ENCODE results near the gene RANBP1. TPM values are rescaled to one million over a fixed set of nuclear protein-coding genes. Genes with fewer than 3 reads are reported as not detected.

The RANBP1 gene
- total and polyA plus RNA-seq, 2 donors (not counting 1 experiment from before 2014, with no cell fraction given) = 67.0 to 77.6 TPM

DNA sequence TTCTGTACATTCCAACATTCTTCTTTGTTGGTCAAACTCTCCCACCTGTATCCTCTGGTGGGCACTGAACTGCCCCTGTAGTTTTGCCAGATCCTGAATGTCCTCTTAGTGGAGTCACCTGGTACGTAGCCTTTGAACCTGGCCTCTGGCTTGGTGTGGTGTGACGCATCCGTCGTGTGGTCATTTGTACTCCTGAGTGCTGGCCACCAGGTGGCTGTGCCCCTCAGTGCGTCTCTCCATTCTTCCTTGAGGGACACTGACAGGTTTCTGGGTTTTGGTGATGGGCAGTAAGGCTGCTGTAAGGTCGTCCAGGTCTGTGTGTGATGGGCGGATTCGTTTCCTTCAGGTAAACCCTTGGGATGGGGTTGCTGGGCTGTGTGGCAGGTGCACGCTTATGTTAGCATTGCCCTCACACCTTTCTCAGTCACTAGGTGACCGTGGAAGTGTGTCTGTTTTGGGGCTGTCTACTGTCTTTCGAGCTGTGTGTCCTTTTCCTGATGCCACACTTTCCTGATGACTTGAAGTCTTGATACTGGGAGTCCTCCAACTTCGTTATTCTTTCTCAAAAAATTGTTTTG lies 13.6 kb upstream of the RANBP1 start:
- H3K27me3 ChIP-seq (replicated peaks in 1 of 4; ENCODE audit: control extremely low read depth in 1 of 4, control insufficient read depth in 3 of 4, insufficient read depth in 4 of 4, low read length in 3 of 4) = no peaks in the 10 kb centered on the region
- H2AFZ ChIP-seq (ENCODE audit: insufficient read depth, low read depth, low read length, poor library complexity, severe bottlenecking) = no peak overlapping the region
- H3K9ac ChIP-seq (ENCODE audit: low read length) = no peak overlapping the region
- H3K9me3 ChIP-seq (ENCODE audit: control extremely low read depth in 1 of 3, control insufficient read depth in 2 of 3, insufficient read depth in 1 of 3, low read length in 2 of 3) = no peaks in the 10 kb centered on the region
- intact Hi-C loops (cut with micrococcal nuclease) = no loop called here
- POLR2A ChIA-PET = no interaction called here
- no peak overlapping the region for H3K4me3 ChIP-seq (ENCODE audit: control extremely low read depth in 1 of 5, extremely low read depth in 1 of 5, insufficient read depth in 1 of 5, low read depth in 2 of 5, low read length in 4 of 5)
- no peaks in the 10 kb centered on the region for H3K4me1 ChIP-seq (ENCODE audit: control insufficient read depth in 2 of 2, insufficient read depth in 2 of 2, low read length in 2 of 2)
- Mint-ChIP-seq H3K9me3 (ENCODE audit: insufficient read depth) (no peaks in the 10 kb centered on the region), H3K27ac (no peak overlapping the region), H3K27me3 (no peaks in the 10 kb centered on the region), H3K4me3 (no peak overlapping the region), H3K4me1 (peaks cover 5% of the 10 kb centered on the region)
- no peak overlapping the region for H3K27ac ChIP-seq (ENCODE audit: low read length in 2 of 2)
- no peaks in the 10 kb centered on the region for H4K20me1 ChIP-seq (ENCODE audit: control insufficient read depth, insufficient read depth, low read length, poor library complexity, severe bottlenecking)
- H3K4me2 ChIP-seq (replicated peaks; ENCODE audit: low read depth, low read length, poor library complexity, severe bottlenecking) = no peak overlapping the region
- H3K79me2 ChIP-seq (ENCODE audit: control insufficient read depth, insufficient read depth, low read length) = no peaks in the 10 kb centered on the region
- peaks cover 2 to 25% of the 10 kb centered on the region in 2 experiments for H3K36me3 ChIP-seq (replicated peaks in 1 of 2; ENCODE audit: control extremely low read depth in 1 of 2, control insufficient read depth in 1 of 2, extremely low read depth in 1 of 2, insufficient read depth in 2 of 2, low read length in 1 of 2)
- CTCF ChIA-PET = no interaction called here
- ATAC-seq (ENCODE audit: low read depth) = no peak
- 100% methylated on average over 7 of the region's 12 CpGs for WGBS (ENCODE audit: insufficient coverage)
- no peak for TF ChIP-seq EZH2 (IDR thresholded peaks at IDR 0.05; ENCODE audit: borderline replicate concordance, insufficient read depth, low read depth, low read length, poor library complexity, severe bottlenecking)
- TF ChIP-seq, protein P1, sequence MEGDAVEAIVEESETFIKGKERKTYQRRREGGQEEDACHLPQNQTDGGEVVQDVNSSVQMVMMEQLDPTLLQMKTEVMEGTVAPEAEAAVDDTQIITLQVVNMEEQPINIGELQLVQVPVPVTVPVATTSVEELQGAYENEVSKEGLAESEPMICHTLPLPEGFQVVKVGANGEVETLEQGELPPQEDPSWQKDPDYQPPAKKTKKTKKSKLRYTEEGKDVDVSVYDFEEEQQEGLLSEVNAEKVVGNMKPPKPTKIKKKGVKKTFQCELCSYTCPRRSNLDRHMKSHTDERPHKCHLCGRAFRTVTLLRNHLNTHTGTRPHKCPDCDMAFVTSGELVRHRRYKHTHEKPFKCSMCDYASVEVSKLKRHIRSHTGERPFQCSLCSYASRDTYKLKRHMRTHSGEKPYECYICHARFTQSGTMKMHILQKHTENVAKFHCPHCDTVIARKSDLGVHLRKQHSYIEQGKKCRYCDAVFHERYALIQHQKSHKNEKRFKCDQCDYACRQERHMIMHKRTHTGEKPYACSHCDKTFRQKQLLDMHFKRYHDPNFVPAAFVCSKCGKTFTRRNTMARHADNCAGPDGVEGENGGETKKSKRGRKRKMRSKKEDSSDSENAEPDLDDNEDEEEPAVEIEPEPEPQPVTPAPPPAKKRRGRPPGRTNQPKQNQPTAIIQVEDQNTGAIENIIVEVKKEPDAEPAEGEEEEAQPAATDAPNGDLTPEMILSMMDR (IDR thresholded peaks at IDR 0.05) = no peak
- no peak for DNase-seq

DNA sequence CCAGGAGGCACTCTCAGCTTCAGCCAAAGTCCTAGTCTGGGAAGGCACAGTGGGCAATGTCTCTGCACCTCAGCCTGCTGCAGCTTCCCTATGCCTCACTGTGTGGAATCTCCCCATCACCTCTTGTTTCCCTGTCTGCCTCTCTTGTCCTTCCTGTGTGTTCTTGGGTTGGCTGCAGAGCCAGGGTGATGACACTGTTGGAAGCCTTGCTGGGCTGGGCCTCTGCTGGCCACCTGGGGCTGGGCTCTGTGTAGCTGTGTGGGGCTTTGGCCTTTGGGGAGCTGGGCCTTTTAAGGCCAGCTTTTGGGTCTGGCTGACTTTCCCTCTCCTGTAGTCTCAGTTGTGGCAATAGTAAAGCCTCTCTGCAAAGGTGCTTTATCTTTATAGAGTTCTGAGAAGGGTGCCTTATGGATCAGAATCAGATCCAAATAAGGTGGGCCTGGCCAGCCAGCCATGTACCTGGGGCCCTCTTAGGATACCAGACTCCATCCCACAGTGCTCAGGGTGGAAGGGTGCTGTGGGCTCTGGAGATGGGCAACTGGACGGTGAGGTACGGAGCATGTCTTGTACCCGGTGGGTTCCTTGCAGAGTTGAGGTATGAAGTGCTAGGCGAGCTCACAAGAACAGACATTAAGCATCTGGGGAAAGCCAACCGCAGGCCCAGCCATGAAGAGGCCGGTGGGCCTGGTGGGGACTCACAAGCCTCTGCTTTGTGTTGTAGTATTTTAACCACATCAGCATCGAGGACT lies 10.3 kb upstream of the RANBP1 start:
- intact Hi-C loops (cut with micrococcal nuclease) = no loop called here
- H3K4me2 ChIP-seq (replicated peaks; ENCODE audit: low read depth, low read length, poor library complexity, severe bottlenecking) = no peak overlapping the region
- Mint-ChIP-seq H3K4me1 (peaks cover 5% of the 10 kb centered on the region), H3K9me3 (ENCODE audit: insufficient read depth) (no peaks in the 10 kb centered on the region), H3K27ac (no peak overlapping the region), H3K4me3 (no peak overlapping the region), H3K27me3 (no peaks in the 10 kb centered on the region)
- H3K4me3 ChIP-seq (ENCODE audit: control extremely low read depth in 1 of 5, extremely low read depth in 1 of 5, insufficient read depth in 1 of 5, low read depth in 2 of 5, low read length in 4 of 5) = no peak overlapping the region
- H3K9ac ChIP-seq (ENCODE audit: low read length) = no peak overlapping the region
- DNase-seq (no peak), ATAC-seq (ENCODE audit: low read depth) (no peak)
- H3K27ac ChIP-seq (ENCODE audit: low read length in 2 of 2) = no peak overlapping the region
- H3K4me1 ChIP-seq (ENCODE audit: control insufficient read depth in 2 of 2, insufficient read depth in 2 of 2, low read length in 2 of 2) = no peaks in the 10 kb centered on the region
- CTCF ChIA-PET = interaction anchor here (1.0 kb wide), 1 partner anchor 17 kb away, joined by 4 read pairs; no protein-coding TSS in a partner anchor
- no peaks in the 10 kb centered on the region for H4K20me1 ChIP-seq (ENCODE audit: control insufficient read depth, insufficient read depth, low read length, poor library complexity, severe bottlenecking)
- no peak for TF ChIP-seq EZH2 (IDR thresholded peaks at IDR 0.05; ENCODE audit: borderline replicate concordance, insufficient read depth, low read depth, low read length, poor library complexity, severe bottlenecking)
- TF ChIP-seq, protein P1 (IDR thresholded peaks at IDR 0.05) = no peak
- no peaks in the 10 kb centered on the region for H3K27me3 ChIP-seq (replicated peaks in 1 of 4; ENCODE audit: control extremely low read depth in 1 of 4, control insufficient read depth in 3 of 4, insufficient read depth in 4 of 4, low read length in 3 of 4)
- H3K79me2 ChIP-seq (ENCODE audit: control insufficient read depth, insufficient read depth, low read length) = no peaks in the 10 kb centered on the region
- POLR2A ChIA-PET = no interaction called here
- no peak overlapping the region for H2AFZ ChIP-seq (ENCODE audit: insufficient read depth, low read depth, low read length, poor library complexity, severe bottlenecking)
- H3K36me3 ChIP-seq (replicated peaks in 1 of 2; ENCODE audit: control extremely low read depth in 1 of 2, control insufficient read depth in 1 of 2, extremely low read depth in 1 of 2, insufficient read depth in 2 of 2, low read length in 1 of 2) = peaks cover 0 to 40% of the 10 kb centered on the region in 2 experiments
- H3K9me3 ChIP-seq (ENCODE audit: control extremely low read depth in 1 of 3, control insufficient read depth in 2 of 3, insufficient read depth in 1 of 3, low read length in 2 of 3) = no peaks in the 10 kb centered on the region
- 100% methylated on average over 7 of the region's 7 CpGs for WGBS (ENCODE audit: insufficient coverage)
